K562 (cell line): Measurements from ENCODE around the gene PTGR3. TPM values are rescaled to one million over a fixed set of nuclear protein-coding genes. Genes with fewer than 3 reads are reported as not detected.

Source experiments
- ATAC-seq: fragments of 200-7000 bp; cut with Tn5 transposase; 3 replicates; pipeline ENCODE4 v1.9.1; 2020; ENCODE audit warnings: moderate library complexity
- BruUV-seq: library from RNA; stranded (reverse); fragments of 400-500 nt; replicated peaks from 2 replicates; lab custom pipeline; 2021; lab: Mats Ljungman, UMichigan
- CTCF ChIA-PET: fragments of 300-600 bp; formaldehyde crosslinking; extraction: SDS; loops from one replicate; lab custom pipeline; 2021; ENCODE audit warnings: low intra/inter-chr PET ratio; lab: Yijun Ruan, JAX
- POLR2A ChIA-PET: fragments of 300-600, 350-650 bp; sonication (Branson Sonifier 250); formaldehyde crosslinking; extraction: SDS; loops from one replicate; lab custom pipeline; 2021; ENCODE audit warnings: antibody characterized with exemption, inconsistent platforms; lab: Yijun Ruan, JAX
- DNase-seq, 4 experiments: peaks; one replicate each; pipeline versions ENCODE4 v3.0.0 to v3.0.0-alpha.2; 2011 to 2018; ENCODE audit warnings: low spot score in 3 of 4, mixed read lengths in 3 of 4; ENCODE audit errors: extremely low read depth in 1 of 4
- FAIRE-seq: peaks from 2 replicates; lab custom pipeline; 2011; peaks lifted over from hg19 to GRCh38; lab: Jason Lieb, UNC
- H2AFZ ChIP-seq: 2 replicates; pipeline ENCODE4 v1.6.0; 2011; ENCODE audit warnings: low read depth, low read length, control low read depth, inconsistent platforms
- H3K27ac ChIP-seq: fragments of 200-600 bp; 3 replicates; pipeline ENCODE4 v1.8.0; 2011; ENCODE audit warnings: low read depth, mild to moderate bottlenecking, control low read depth, inconsistent platforms, low read length, moderate library complexity, mixed read lengths; ENCODE audit errors: extremely low read depth
- H3K27me3 ChIP-seq, 2 experiments: fragments of 300-600 bp in 1 of 2; 2 replicates in 1 of 2; 3 replicates in 1 of 2; pipeline versions ENCODE4 v1.6.0 to v1.8.0; 2011; ENCODE audit warnings: inconsistent platforms in 2 of 2, low read length in 2 of 2, mild to moderate bottlenecking in 1 of 2, mixed read lengths in 1 of 2, moderate library complexity in 1 of 2; ENCODE audit not compliant: control insufficient read depth in 2 of 2, insufficient read depth in 2 of 2
- H3K36me3 ChIP-seq: fragments of 300-600 bp; 3 replicates; pipeline ENCODE4 v1.8.0; 2011; ENCODE audit warnings: mild to moderate bottlenecking, low read length, inconsistent platforms; ENCODE audit not compliant: control insufficient read depth, insufficient read depth
- H3K4me1 ChIP-seq, 2 experiments: fragments of 200-600 bp in 1 of 2; replicated peaks in 1 of 2; 2 replicates in 1 of 2; 3 replicates in 1 of 2; pipeline versions ENCODE4 v1.5.1 to v1.8.0; 2011; ENCODE audit warnings: inconsistent platforms in 2 of 2, low read length in 2 of 2, mild to moderate bottlenecking in 1 of 2, mixed read lengths in 1 of 2, moderate library complexity in 1 of 2; ENCODE audit not compliant: control insufficient read depth in 2 of 2, insufficient read depth in 2 of 2
- H3K4me2 ChIP-seq: 2 replicates; pipeline ENCODE4 v1.6.1; 2011; ENCODE audit warnings: low read length, control low read depth, inconsistent platforms, mixed read lengths; ENCODE audit not compliant: insufficient read depth
- H3K4me3 ChIP-seq: fragments of 200-600 bp; sonication (generic), shearing (Covaris generic); 2 replicates; pipeline ENCODE4 v1.5.1; 2016; ENCODE audit warnings: control low read depth, inconsistent platforms
- H3K79me2 ChIP-seq: fragments of 200-600 bp; 3 replicates; pipeline ENCODE4 v1.8.0; 2011; ENCODE audit warnings: low read length, inconsistent platforms; ENCODE audit not compliant: control insufficient read depth, insufficient read depth
- H3K9ac ChIP-seq, 2 experiments: 2 replicates each; pipeline versions ENCODE4 v1.6.0 to v1.6.1; 2011; ENCODE audit warnings: low read depth in 2 of 2, low read length in 2 of 2, control low read depth in 1 of 2, inconsistent platforms in 1 of 2, mild to moderate bottlenecking in 1 of 2, mixed read lengths in 1 of 2; ENCODE audit not compliant: insufficient read depth in 1 of 2
- H3K9me1 ChIP-seq: one replicate; pipeline ENCODE4 v1.6.0; 2011; ENCODE audit warnings: inconsistent platforms, mild to moderate bottlenecking, low read length, moderate library complexity; ENCODE audit not compliant: control insufficient read depth, insufficient read depth
- H3K9me3 ChIP-seq: replicated peaks from 2 replicates; pipeline ENCODE4 v1.5.1; 2011; ENCODE audit warnings: low read depth, low read length, inconsistent platforms; ENCODE audit not compliant: control insufficient read depth, insufficient read depth
- H4K20me1 ChIP-seq: replicated peaks from 2 replicates; pipeline ENCODE4 v1.6.1; 2011; ENCODE audit warnings: low read length, inconsistent platforms, mixed read lengths; ENCODE audit not compliant: control insufficient read depth, insufficient read depth
- CBX2 ChIP-seq: fragments of 200-600 bp; sonication (generic); IDR thresholded peaks from one replicate; pipeline ENCODE4 v1.6.1; 2012; ENCODE audit warnings: mild to moderate bottlenecking, low read length, inconsistent platforms; ENCODE audit not compliant: insufficient read depth, poor library complexity, severe bottlenecking
- ELF4 ChIP-seq: fragments of 450-650 bp; formaldehyde crosslinking; IDR thresholded peaks from 2 replicates; pipeline ENCODE4 v1.4.0; 2022; ENCODE audit warnings: missing genetic modification characterization
- ETV1 ChIP-seq: fragments of 450-650 bp; conservative IDR thresholded peaks from 2 replicates; pipeline ENCODE4 v1.6.1; 2016; ENCODE audit warnings: missing genetic modification characterization, control low read depth, low read depth, missing compliant biosample characterization
- HMG20B ChIP-seq: fragments of 250-450 bp; sonication (Bioruptor Pico); IDR thresholded peaks from 2 replicates; pipeline ENCODE4 v1.5.0; 2021; ENCODE audit warnings: mild to moderate bottlenecking
- SREBF2 ChIP-seq: sonication (generic); formaldehyde crosslinking; IDR thresholded peaks from 2 replicates; pipeline ENCODE4 v1.4.0; 2020; ENCODE audit warnings: mild to moderate bottlenecking, missing genetic modification reagents
- ZFPM2 ChIP-seq: fragments of 250-450 bp; sonication (Bioruptor Pico); IDR thresholded peaks from 2 replicates; pipeline ENCODE4 v1.5.1; 2022; ENCODE audit warnings: mild to moderate bottlenecking
- ZNF274 ChIP-seq: IDR thresholded peaks from 2 replicates; pipeline ENCODE4 v1.6.1; 2011; ENCODE audit warnings: low read depth, mild to moderate bottlenecking, low read length, moderate library complexity, borderline replicate concordance
- ZNF3 ChIP-seq: fragments of 250-450 bp; sonication (Bioruptor Pico); IDR thresholded peaks from 2 replicates; pipeline ENCODE4 v1.5.0; 2021; ENCODE audit warnings: mild to moderate bottlenecking, moderate library complexity
- ZNF507 ChIP-seq: conservative IDR thresholded peaks from 2 replicates; pipeline ENCODE4 v1.6.1; 2017; ENCODE audit warnings: missing genetic modification characterization, missing compliant biosample characterization
- WGBS: fragments of 100-300 bp; shearing (Covaris generic); methylation state at CpG from one replicate; pipeline ENCODE4 v1.1.6; 2016; ENCODE audit warnings: low coverage, mixed read lengths; ENCODE audit not compliant: insufficient coverage; ENCODE audit errors: missing lambda C conversion rate; 5-methylcytosine and 5-hydroxymethylcytosine counted together
- in situ Hi-C: fragments of 300-500 bp; cut with MboI; formaldehyde crosslinking; loops from 4 replicates; pipeline ENCODE4 v1.15.0; 2018; ENCODE audit warnings: inconsistent platforms, mixed read lengths
- intact Hi-C: fragments of 100-400 bp; cut with micrococcal nuclease; formaldehyde crosslinking; loops from 2 replicates; pipeline ENCODE4 v1.14.2; 2022
- polyA plus RNA-seq, 8 experiments: library from polyadenylated mRNA; depleted of rRNA in 4 of 8; stranded (reverse) in 5 of 8; unstranded in 3 of 8; fragments of >200 nt; fragmentation: Nextera tagmentation in 2 of 8; fragmentation: Illumina TruSeq in 1 of 8; extraction: Ambion mirVana in 2 of 8; extraction: Trizol in 1 of 8; gene quantifications; 2 replicates each; pipeline versions ENCODE4 v1.2.1 to v1.2.3, GENCODE V29; 2011 to 2014; ENCODE audit warnings: inconsistent platforms in 1 of 8, missing spikeins in 1 of 8
- total RNA-seq, 7 experiments: library from RNA; depleted of rRNA in 6 of 7; stranded (reverse); fragments of >200 nt in 6 of 7; fragmentation: Illumina TruSeq in 2 of 7; extraction: Trizol in 2 of 7; gene quantifications; 2 replicates each; pipeline versions ENCODE4 v1.2.1 to v1.2.3, GENCODE V29; 2011 to 2021; ENCODE audit warnings: low replicate concordance in 1 of 7
- TF ChIP-seq, protein P1 (sequence below): fragments of 250-450 bp; sonication (Bioruptor Pico); IDR thresholded peaks from 2 replicates; pipeline ENCODE4 v1.6.1; 2021; ENCODE audit warnings: mild to moderate bottlenecking
- TF ChIP-seq, protein P2 (sequence below): fragments of 450-650 bp; formaldehyde crosslinking; IDR thresholded peaks from 2 replicates; pipeline ENCODE4 v1.4.0; 2020; ENCODE audit warnings: mild to moderate bottlenecking, moderate library complexity
- TF ChIP-seq, protein P3 (sequence below): sonication (generic); formaldehyde crosslinking; IDR thresholded peaks from 2 replicates; pipeline ENCODE4 v1.8.0; 2023; ENCODE audit warnings: missing genetic modification reagents, mild to moderate bottlenecking, borderline replicate concordance
- TF ChIP-seq, protein P4 (sequence below): fragments of 250-450 bp; sonication (Bioruptor Pico); IDR thresholded peaks from 2 replicates; pipeline ENCODE4 v1.9.0; 2021; ENCODE audit warnings: mild to moderate bottlenecking, inconsistent platforms

PTGR3 gene
- total and polyA plus RNA-seq, 9 of the 15 experiments (the other 6 are each of a cell fraction or from before 2014, with no cell fraction given) = 4.1 to 32.3 (median 15.3) TPM

DNA sequence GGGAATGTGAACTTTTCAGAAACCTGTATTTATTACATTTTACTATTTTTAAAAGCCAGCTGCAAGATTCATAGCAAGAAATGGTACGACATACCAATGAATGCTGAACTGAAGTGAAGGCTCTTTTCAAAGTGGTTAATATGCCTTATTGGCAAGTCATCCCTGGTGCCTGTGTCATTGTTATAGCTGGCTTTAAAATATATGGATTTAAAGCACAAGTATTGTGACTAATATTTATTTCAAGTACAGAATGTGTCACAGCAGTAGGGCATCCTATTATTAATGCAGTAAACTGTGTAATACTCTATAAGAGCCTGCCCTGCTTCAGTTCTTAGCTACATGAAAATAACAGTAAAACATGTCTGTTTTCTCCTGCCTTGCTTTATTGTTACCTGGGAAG, 12.5 kb upstream of the PTGR3 start:
- Histone ChIP-seq H3K9ac (no peak overlapping the region), H3K27me3 (no peaks in the 10 kb centered on the region), H3K4me1 (peaks cover 0 to 13% of the 10 kb centered on the region in 2 experiments; a peak in 3 of 5 replicates), H3K9me3 (no peaks in the 10 kb centered on the region), H3K27ac (no peak overlapping the region), H3K9me1 (no peaks in the 10 kb centered on the region), H2AFZ (no peak overlapping the region), H3K36me3 (no peaks in the 10 kb centered on the region), H3K4me3 (no peak overlapping the region), H3K4me2 (no peak overlapping the region), H4K20me1 (no peaks in the 10 kb centered on the region), H3K79me2 (peaks cover 5% of the 10 kb centered on the region; the same call in 2 of the 3 replicates)
- CTCF ChIA-PET = no interaction called here
- intact Hi-C loops = no loop called here
- DNase-seq = no peak
- no TSS peak for BruUV-seq
- POLR2A ChIA-PET = interaction anchor here (0.7 to 1.4 kb wide), 2 partner anchors 11 to 16 kb away, joined by 3 read pairs; partner anchors contain the start of gene TSHZ1
- WGBS = 89% methylated on average over 1 of the region's 1 CpG
- in situ Hi-C loops = no loop called here
- no peak for ATAC-seq
- FAIRE-seq = no peak
- TF ChIP-seq ZNF274 (no peak), ELF4 (CRISPR knock-in tag) (no peak), ZNF507 (tag) (no peak), ZFPM2 (CRISPR knock-in tag) (no peak), CBX2 (no peak), HMG20B (CRISPR knock-in tag) (no peak), SREBF2 (CRISPR knock-in tag) (no peak), ZNF3 (no peak), ETV1 (tag) (no peak)
- TF ChIP-seq, protein P1, sequence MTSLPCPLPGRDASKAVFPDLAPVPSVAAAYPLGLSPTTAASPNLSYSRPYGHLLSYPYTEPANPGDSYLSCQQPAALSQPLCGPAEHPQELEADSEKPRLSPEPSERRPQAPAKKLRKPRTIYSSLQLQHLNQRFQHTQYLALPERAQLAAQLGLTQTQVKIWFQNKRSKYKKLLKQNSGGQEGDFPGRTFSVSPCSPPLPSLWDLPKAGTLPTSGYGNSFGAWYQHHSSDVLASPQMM (CRISPR knock-in tag) = no peak
- TF ChIP-seq, protein P2, sequence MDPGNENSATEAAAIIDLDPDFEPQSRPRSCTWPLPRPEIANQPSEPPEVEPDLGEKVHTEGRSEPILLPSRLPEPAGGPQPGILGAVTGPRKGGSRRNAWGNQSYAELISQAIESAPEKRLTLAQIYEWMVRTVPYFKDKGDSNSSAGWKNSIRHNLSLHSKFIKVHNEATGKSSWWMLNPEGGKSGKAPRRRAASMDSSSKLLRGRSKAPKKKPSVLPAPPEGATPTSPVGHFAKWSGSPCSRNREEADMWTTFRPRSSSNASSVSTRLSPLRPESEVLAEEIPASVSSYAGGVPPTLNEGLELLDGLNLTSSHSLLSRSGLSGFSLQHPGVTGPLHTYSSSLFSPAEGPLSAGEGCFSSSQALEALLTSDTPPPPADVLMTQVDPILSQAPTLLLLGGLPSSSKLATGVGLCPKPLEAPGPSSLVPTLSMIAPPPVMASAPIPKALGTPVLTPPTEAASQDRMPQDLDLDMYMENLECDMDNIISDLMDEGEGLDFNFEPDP (CRISPR knock-in tag) = no peak
- TF ChIP-seq, protein P3, sequence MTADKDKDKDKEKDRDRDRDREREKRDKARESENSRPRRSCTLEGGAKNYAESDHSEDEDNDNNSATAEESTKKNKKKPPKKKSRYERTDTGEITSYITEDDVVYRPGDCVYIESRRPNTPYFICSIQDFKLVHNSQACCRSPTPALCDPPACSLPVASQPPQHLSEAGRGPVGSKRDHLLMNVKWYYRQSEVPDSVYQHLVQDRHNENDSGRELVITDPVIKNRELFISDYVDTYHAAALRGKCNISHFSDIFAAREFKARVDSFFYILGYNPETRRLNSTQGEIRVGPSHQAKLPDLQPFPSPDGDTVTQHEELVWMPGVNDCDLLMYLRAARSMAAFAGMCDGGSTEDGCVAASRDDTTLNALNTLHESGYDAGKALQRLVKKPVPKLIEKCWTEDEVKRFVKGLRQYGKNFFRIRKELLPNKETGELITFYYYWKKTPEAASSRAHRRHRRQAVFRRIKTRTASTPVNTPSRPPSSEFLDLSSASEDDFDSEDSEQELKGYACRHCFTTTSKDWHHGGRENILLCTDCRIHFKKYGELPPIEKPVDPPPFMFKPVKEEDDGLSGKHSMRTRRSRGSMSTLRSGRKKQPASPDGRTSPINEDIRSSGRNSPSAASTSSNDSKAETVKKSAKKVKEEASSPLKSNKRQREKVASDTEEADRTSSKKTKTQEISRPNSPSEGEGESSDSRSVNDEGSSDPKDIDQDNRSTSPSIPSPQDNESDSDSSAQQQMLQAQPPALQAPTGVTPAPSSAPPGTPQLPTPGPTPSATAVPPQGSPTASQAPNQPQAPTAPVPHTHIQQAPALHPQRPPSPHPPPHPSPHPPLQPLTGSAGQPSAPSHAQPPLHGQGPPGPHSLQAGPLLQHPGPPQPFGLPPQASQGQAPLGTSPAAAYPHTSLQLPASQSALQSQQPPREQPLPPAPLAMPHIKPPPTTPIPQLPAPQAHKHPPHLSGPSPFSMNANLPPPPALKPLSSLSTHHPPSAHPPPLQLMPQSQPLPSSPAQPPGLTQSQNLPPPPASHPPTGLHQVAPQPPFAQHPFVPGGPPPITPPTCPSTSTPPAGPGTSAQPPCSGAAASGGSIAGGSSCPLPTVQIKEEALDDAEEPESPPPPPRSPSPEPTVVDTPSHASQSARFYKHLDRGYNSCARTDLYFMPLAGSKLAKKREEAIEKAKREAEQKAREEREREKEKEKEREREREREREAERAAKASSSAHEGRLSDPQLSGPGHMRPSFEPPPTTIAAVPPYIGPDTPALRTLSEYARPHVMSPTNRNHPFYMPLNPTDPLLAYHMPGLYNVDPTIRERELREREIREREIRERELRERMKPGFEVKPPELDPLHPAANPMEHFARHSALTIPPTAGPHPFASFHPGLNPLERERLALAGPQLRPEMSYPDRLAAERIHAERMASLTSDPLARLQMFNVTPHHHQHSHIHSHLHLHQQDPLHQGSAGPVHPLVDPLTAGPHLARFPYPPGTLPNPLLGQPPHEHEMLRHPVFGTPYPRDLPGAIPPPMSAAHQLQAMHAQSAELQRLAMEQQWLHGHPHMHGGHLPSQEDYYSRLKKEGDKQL (CRISPR knock-in tag) = no peak
- TF ChIP-seq, protein P4, sequence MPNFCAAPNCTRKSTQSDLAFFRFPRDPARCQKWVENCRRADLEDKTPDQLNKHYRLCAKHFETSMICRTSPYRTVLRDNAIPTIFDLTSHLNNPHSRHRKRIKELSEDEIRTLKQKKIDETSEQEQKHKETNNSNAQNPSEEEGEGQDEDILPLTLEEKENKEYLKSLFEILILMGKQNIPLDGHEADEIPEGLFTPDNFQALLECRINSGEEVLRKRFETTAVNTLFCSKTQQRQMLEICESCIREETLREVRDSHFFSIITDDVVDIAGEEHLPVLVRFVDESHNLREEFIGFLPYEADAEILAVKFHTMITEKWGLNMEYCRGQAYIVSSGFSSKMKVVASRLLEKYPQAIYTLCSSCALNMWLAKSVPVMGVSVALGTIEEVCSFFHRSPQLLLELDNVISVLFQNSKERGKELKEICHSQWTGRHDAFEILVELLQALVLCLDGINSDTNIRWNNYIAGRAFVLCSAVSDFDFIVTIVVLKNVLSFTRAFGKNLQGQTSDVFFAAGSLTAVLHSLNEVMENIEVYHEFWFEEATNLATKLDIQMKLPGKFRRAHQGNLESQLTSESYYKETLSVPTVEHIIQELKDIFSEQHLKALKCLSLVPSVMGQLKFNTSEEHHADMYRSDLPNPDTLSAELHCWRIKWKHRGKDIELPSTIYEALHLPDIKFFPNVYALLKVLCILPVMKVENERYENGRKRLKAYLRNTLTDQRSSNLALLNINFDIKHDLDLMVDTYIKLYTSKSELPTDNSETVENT (CRISPR knock-in tag) = no peak
